HCT116 (cell line): ENCODE data around the gene EZH1. TPM values are rescaled to one million over a fixed set of nuclear protein-coding genes. Genes with fewer than 3 reads are reported as not detected.

Experiments used
- ATAC-seq: fragments of 200-7000 bp; cut with Tn5 transposase; 2 replicates; pipeline ENCODE4 v1.9.1; 2020; ENCODE audit warnings: mild to moderate bottlenecking, moderate library complexity
- BruUV-seq: library from RNA; stranded (reverse); fragments of 400-500 nt; replicated peaks from 2 replicates; lab custom pipeline; 2021; lab: Mats Ljungman, UMichigan
- CTCF ChIA-PET: fragments of 300-600 bp; sonication (Branson Sonifier 250); formaldehyde crosslinking; loops from one replicate; lab custom pipeline; 2021; ENCODE audit warnings: antibody characterized with exemption; lab: Charles Lee
- POLR2A ChIA-PET: fragments of 300-600, 350-600 bp; sonication (Branson Sonifier 250); formaldehyde crosslinking; loops from one replicate; lab custom pipeline; 2021; ENCODE audit warnings: antibody characterized with exemption; lab: Charles Lee
- RAD21 ChIA-PET, 2 experiments: fragments of 300-600 bp; sonication (Branson Sonifier 250); formaldehyde crosslinking; loops; one replicate each; lab custom pipeline; 2023; ENCODE audit warnings: low total read pairs in 2 of 2; ENCODE audit not compliant: uncharacterized antibody in 2 of 2, unreplicated experiment in 2 of 2, low non-redundant PET in 1 of 2; lab: Charles Lee
- DNase-seq: peaks from one replicate; pipeline ENCODE4 v3.0.0-alpha.2; 2010; ENCODE audit warnings: low read depth, low spot score
- H2AFZ ChIP-seq: fragments of 200-600 bp; shearing (Covaris generic), sonication (generic); 2 replicates; pipeline ENCODE4 v1.6.1; 2017; ENCODE audit warnings: low read depth, mixed run types, mixed read lengths, antibody characterized with exemption, low read length; ENCODE audit not compliant: poor library complexity, severe bottlenecking
- H3K27ac ChIP-seq: 2 replicates; pipeline ENCODE4 v1.5.1; 2012; ENCODE audit warnings: low read depth, low read length
- H3K27me3 ChIP-seq: fragments of 200-600 bp; sonication (generic); 2 replicates; pipeline ENCODE4 v1.6.1; 2016; ENCODE audit warnings: mixed run types, low read length, mixed read lengths; ENCODE audit not compliant: insufficient read depth
- H3K36me3 ChIP-seq, 2 experiments: fragments of 200-500 bp in 1 of 2; fragments of 200-600 bp in 1 of 2; sonication (Bioruptor generic) in 1 of 2; sonication (generic) in 1 of 2; 2 replicates each; pipeline versions ENCODE4 v1.5.1 to v1.6.1; 2014 to 2016; ENCODE audit warnings: low read length in 2 of 2, inconsistent platforms in 1 of 2, mixed read lengths in 1 of 2, mixed run types in 1 of 2; ENCODE audit not compliant: insufficient read depth in 2 of 2, control insufficient read depth in 1 of 2
- H3K4me1 ChIP-seq, 2 experiments: fragments of 200-600 bp in 1 of 2; sonication (generic) in 1 of 2; 2 replicates each; pipeline versions ENCODE4 v1.5.1 to v1.6.1; 2012 to 2017; ENCODE audit warnings: low read length in 2 of 2, inconsistent platforms in 1 of 2, mild to moderate bottlenecking in 1 of 2, mixed read lengths in 1 of 2, mixed run types in 1 of 2, moderate library complexity in 1 of 2; ENCODE audit not compliant: insufficient read depth in 2 of 2, control insufficient read depth in 1 of 2
- H3K4me2 ChIP-seq: fragments of 200-600 bp; sonication (generic); 2 replicates; pipeline ENCODE4 v1.6.1; 2017; ENCODE audit warnings: mixed run types, low read length, mixed read lengths
- H3K4me3 ChIP-seq, 2 experiments: fragments of 200-600 bp in 1 of 2; sonication (generic) in 1 of 2; replicated peaks in 1 of 2; 2 replicates each; pipeline ENCODE4 v1.5.1; 2011 to 2016; ENCODE audit warnings: low read length in 2 of 2, control low read depth in 1 of 2, low read depth in 1 of 2, mild to moderate bottlenecking in 1 of 2, mixed read lengths in 1 of 2, mixed run types in 1 of 2
- H3K79me2 ChIP-seq: fragments of 200-600 bp; sonication (generic); 2 replicates; pipeline ENCODE4 v1.6.1; 2017; ENCODE audit warnings: mild to moderate bottlenecking, mixed run types, low read length, moderate library complexity, mixed read lengths; ENCODE audit not compliant: insufficient read depth
- H3K9ac ChIP-seq: fragments of 200-600 bp; sonication (generic); 2 replicates; pipeline ENCODE4 v1.6.1; 2016; ENCODE audit warnings: low read length, mixed read lengths
- H3K9me2 ChIP-seq: fragments of 200-600 bp; sonication (generic), shearing (Covaris generic); 2 replicates; pipeline ENCODE4 v1.6.1; 2017; ENCODE audit warnings: mixed run types, mild to moderate bottlenecking, moderate library complexity; ENCODE audit not compliant: insufficient read depth
- H3K9me3 ChIP-seq, 2 experiments: fragments of 200-500 bp in 1 of 2; fragments of 200-600 bp in 1 of 2; sonication (Bioruptor generic) in 1 of 2; sonication (generic) in 1 of 2; 2 replicates each; pipeline ENCODE4 v1.6.1; 2014 to 2017; ENCODE audit warnings: low read length in 2 of 2, mixed read lengths in 2 of 2, inconsistent platforms in 1 of 2, low read depth in 1 of 2, mild to moderate bottlenecking in 1 of 2, mixed run types in 1 of 2, moderate library complexity in 1 of 2; ENCODE audit not compliant: control insufficient read depth in 1 of 2, insufficient read depth in 1 of 2
- H4K20me1 ChIP-seq: fragments of 200-600 bp; sonication (generic), shearing (Covaris generic); 2 replicates; pipeline ENCODE4 v1.6.1; 2017; ENCODE audit warnings: mixed run types, mild to moderate bottlenecking, moderate library complexity; ENCODE audit not compliant: insufficient read depth
- CEBPB ChIP-seq: IDR thresholded peaks from 2 replicates; pipeline ENCODE4 v1.6.1; 2012; ENCODE audit warnings: low read depth
- EGR1 ChIP-seq: IDR thresholded peaks from 2 replicates; pipeline ENCODE4 v1.6.1; 2012; ENCODE audit warnings: low read depth
- EZH2 ChIP-seq: fragments of 200-600 bp; sonication (generic); IDR thresholded peaks from 2 replicates; pipeline ENCODE4 v1.6.1; 2017; ENCODE audit warnings: antibody characterized with exemption, mixed run types
- EZH2phosphoT487 ChIP-seq: fragments of 200-600 bp; IDR thresholded peaks from 2 replicates; pipeline ENCODE4 v1.6.1; 2018; ENCODE audit warnings: antibody characterized with exemption, borderline replicate concordance
- JUND ChIP-seq: IDR thresholded peaks from 2 replicates; pipeline ENCODE4 v1.6.1; 2012
- POLR2A ChIP-seq: IDR thresholded peaks from 2 replicates; pipeline ENCODE4 v1.7.0; 2011; ENCODE audit warnings: borderline replicate concordance; ENCODE audit not compliant: insufficient read depth, insufficient read length; ENCODE audit errors: extremely low read depth
- POLR2AphosphoS5 ChIP-seq: IDR thresholded peaks from 2 replicates; pipeline ENCODE4 v1.6.1; 2011; ENCODE audit warnings: mild to moderate bottlenecking, low read depth, low read length, moderate library complexity
- SIN3A ChIP-seq: IDR thresholded peaks from 2 replicates; pipeline ENCODE4 v1.6.1; 2012; ENCODE audit warnings: low read depth
- SRF ChIP-seq: IDR thresholded peaks from 2 replicates; pipeline ENCODE4 v1.6.1; 2012; ENCODE audit warnings: low read depth
- TCF7L2 ChIP-seq: IDR thresholded peaks from 2 replicates; pipeline ENCODE4 v1.7.0; 2011; ENCODE audit warnings: borderline replicate concordance, inconsistent platforms; ENCODE audit not compliant: insufficient read depth, insufficient read length; ENCODE audit errors: extremely low read depth
- YY1 ChIP-seq: IDR thresholded peaks from 2 replicates; pipeline ENCODE4 v1.6.1; 2011; ENCODE audit warnings: low read length, low read depth, moderate library complexity, mild to moderate bottlenecking; ENCODE audit not compliant: insufficient replicate concordance; ENCODE audit errors: extremely low read depth
- ZFX ChIP-seq: fragments of 450-650 bp; IDR thresholded peaks from 2 replicates; pipeline ENCODE4 v1.6.1; 2017
- ZNF274 ChIP-seq: fragments of 200-500 bp; sonication (Bioruptor generic); IDR thresholded peaks from 2 replicates; pipeline ENCODE4 v1.6.1; 2014; ENCODE audit warnings: mild to moderate bottlenecking, low read depth, low read length, inconsistent platforms
- intact Hi-C: fragments of 100-400 bp; cut with micrococcal nuclease; formaldehyde crosslinking; loops from 2 replicates; pipeline ENCODE4 v1.10.0; 2022
- total RNA-seq: library from RNA; stranded (reverse); gene quantifications from one replicate; pipeline ENCODE4 v1.2.1, GENCODE V29; 2021; ENCODE audit not compliant: unreplicated experiment
- TF ChIP-seq, protein P1 (sequence below): IDR thresholded peaks from 2 replicates; pipeline ENCODE4 v1.6.1; 2012
- TF ChIP-seq, protein P2 (sequence below): IDR thresholded peaks from 2 replicates; pipeline ENCODE4 v1.6.1; 2011; ENCODE audit warnings: mild to moderate bottlenecking, low read length, moderate library complexity; ENCODE audit not compliant: insufficient replicate concordance; ENCODE audit errors: extremely low read depth
- TF ChIP-seq, protein P3 (sequence below): IDR thresholded peaks from 2 replicates; pipeline ENCODE4 v1.6.1; 2012
- TF ChIP-seq, protein P4 (sequence below), 3 experiments: fragments of 200-600 bp in 1 of 3; sonication (generic) in 1 of 3; IDR thresholded peaks in 2 of 3; conservative IDR thresholded peaks in 1 of 3; 2 replicates each; pipeline ENCODE4 v1.5.1; 2012 to 2017; ENCODE audit warnings: low read depth in 2 of 3, low read length in 2 of 3, antibody characterized with exemption in 1 of 3, borderline replicate concordance in 1 of 3, control low read depth in 1 of 3, mild to moderate bottlenecking in 1 of 3, mixed read lengths in 1 of 3, mixed run types in 1 of 3, moderate library complexity in 1 of 3; ENCODE audit not compliant: insufficient read depth in 1 of 3

Gene EZH1
- total RNA-seq, 1 experiment from 2014 or later: 29.3 TPM

DNA sequence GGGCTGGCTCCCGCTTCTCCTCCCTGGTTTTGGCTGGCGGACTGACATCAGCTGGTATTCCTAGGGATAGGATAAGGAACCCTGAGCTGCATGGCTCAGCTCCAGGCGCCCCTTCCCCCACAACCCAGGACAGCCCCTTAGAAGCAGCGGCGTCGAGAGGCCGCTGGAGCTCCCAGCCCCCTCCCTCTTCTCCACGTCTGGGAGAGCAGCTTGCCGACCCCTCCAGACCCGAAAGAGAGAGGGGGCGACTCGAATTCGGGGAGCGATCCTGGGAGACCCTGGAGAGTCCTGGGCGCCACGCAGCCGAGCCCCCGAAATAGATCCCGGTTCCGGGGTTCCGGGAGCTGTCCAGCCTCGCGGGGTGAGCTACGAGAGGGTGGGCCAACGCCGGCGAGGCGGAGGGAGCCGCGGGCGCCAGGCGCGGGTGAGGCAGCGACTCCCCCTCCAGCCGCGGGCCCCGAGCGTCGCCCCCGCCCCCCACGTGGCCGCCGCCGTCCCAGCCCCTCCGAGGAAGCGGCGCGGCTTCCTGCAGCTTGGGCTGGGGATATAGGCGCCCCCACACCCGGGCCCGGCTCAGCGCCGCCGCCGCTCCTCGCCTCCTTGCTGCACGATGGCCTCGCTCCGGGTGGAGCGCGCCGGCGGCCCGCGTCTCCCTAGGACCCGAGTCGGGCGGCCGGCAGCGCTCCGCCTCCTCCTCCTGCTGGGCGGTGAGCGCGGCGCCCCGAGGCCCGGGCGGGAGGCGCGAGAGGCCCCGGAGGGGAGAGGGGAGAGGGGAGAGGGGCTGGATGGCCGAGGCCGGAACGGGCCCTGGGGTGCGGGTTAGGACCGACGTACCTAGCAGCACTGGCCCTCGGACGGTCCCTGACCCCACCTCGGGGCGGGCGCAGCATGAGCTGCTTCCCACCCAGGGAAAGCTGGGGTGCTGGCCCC, 16.1 kb upstream of the EZH1 start, which contains the start of gene RAMP2:
RAMP2 (plus strand) TSS at position 576 of the 930 bp plus-strand sequence; CDS start at position 611, 35 bp downstream.
- TF ChIP-seq SIN3A (no peak), YY1 (no peak), JUND (no peak), CEBPB (no peak), EZH2 (no peak), EZH2phosphoT487 (no peak), ZFX (no peak), TCF7L2 (no peak), POLR2A (no peak), EGR1 (no peak), POLR2AphosphoS5 (no peak), SRF (no peak), ZNF274 (no peak)
- TF ChIP-seq, protein P1, sequence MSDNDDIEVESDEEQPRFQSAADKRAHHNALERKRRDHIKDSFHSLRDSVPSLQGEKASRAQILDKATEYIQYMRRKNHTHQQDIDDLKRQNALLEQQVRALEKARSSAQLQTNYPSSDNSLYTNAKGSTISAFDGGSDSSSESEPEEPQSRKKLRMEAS: no peak
- TF ChIP-seq, protein P2, sequence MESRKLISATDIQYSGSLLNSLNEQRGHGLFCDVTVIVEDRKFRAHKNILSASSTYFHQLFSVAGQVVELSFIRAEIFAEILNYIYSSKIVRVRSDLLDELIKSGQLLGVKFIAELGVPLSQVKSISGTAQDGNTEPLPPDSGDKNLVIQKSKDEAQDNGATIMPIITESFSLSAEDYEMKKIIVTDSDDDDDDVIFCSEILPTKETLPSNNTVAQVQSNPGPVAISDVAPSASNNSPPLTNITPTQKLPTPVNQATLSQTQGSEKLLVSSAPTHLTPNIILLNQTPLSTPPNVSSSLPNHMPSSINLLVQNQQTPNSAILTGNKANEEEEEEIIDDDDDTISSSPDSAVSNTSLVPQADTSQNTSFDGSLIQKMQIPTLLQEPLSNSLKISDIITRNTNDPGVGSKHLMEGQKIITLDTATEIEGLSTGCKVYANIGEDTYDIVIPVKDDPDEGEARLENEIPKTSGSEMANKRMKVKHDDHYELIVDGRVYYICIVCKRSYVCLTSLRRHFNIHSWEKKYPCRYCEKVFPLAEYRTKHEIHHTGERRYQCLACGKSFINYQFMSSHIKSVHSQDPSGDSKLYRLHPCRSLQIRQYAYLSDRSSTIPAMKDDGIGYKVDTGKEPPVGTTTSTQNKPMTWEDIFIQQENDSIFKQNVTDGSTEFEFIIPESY: no peak
- TF ChIP-seq, protein P3, sequence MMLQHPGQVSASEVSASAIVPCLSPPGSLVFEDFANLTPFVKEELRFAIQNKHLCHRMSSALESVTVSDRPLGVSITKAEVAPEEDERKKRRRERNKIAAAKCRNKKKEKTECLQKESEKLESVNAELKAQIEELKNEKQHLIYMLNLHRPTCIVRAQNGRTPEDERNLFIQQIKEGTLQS: no peak
- TF ChIP-seq, protein P4, sequence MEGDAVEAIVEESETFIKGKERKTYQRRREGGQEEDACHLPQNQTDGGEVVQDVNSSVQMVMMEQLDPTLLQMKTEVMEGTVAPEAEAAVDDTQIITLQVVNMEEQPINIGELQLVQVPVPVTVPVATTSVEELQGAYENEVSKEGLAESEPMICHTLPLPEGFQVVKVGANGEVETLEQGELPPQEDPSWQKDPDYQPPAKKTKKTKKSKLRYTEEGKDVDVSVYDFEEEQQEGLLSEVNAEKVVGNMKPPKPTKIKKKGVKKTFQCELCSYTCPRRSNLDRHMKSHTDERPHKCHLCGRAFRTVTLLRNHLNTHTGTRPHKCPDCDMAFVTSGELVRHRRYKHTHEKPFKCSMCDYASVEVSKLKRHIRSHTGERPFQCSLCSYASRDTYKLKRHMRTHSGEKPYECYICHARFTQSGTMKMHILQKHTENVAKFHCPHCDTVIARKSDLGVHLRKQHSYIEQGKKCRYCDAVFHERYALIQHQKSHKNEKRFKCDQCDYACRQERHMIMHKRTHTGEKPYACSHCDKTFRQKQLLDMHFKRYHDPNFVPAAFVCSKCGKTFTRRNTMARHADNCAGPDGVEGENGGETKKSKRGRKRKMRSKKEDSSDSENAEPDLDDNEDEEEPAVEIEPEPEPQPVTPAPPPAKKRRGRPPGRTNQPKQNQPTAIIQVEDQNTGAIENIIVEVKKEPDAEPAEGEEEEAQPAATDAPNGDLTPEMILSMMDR (IDR thresholded peaks at IDR 0.05 in 2 of 3, conservative IDR thresholded peaks at IDR 0.05 in 1 of 3; ENCODE audit: borderline replicate concordance in 1 of 3, insufficient read depth in 1 of 3, low read depth in 2 of 3, low read length in 2 of 3): no peak
- BruUV-seq: no TSS peak
- RAD21 ChIA-PET: no interaction called here
- H3K4me2 ChIP-seq: no peak within 1 kb of the TSS
- intact Hi-C loops: no loop called here
- no peak for ATAC-seq
- no peaks in the 10 kb centered on the region for H3K27me3 ChIP-seq
- CTCF ChIA-PET: interaction anchor here (1.3 kb wide), 1 partner anchor 11 kb away, joined by 4 read pairs; no protein-coding TSS in a partner anchor
- H3K4me3 ChIP-seq: no peak within 1 kb of the TSS
- no peaks in the 10 kb centered on the region for H3K9me3 ChIP-seq
- H3K79me2 ChIP-seq: no peaks in the 10 kb centered on the region
- H3K27ac ChIP-seq: no peak within 1 kb of the TSS
- no peak for DNase-seq
- POLR2A ChIA-PET: no interaction called here
- no peak within 1 kb of the TSS for H3K9ac ChIP-seq
- H2AFZ ChIP-seq: no peak within 1 kb of the TSS
- H4K20me1 ChIP-seq: no peaks in the 10 kb centered on the region
- peaks cover 0 to 8% of the 10 kb centered on the region in 2 experiments; a peak in 3 of 4 replicates for H3K4me1 ChIP-seq
- no peaks in the 10 kb centered on the region for H3K36me3 ChIP-seq
- H3K9me2 ChIP-seq: no peaks in the 10 kb centered on the region
